Measurements from ENCODE around the gene PKHD1.

DNA sequence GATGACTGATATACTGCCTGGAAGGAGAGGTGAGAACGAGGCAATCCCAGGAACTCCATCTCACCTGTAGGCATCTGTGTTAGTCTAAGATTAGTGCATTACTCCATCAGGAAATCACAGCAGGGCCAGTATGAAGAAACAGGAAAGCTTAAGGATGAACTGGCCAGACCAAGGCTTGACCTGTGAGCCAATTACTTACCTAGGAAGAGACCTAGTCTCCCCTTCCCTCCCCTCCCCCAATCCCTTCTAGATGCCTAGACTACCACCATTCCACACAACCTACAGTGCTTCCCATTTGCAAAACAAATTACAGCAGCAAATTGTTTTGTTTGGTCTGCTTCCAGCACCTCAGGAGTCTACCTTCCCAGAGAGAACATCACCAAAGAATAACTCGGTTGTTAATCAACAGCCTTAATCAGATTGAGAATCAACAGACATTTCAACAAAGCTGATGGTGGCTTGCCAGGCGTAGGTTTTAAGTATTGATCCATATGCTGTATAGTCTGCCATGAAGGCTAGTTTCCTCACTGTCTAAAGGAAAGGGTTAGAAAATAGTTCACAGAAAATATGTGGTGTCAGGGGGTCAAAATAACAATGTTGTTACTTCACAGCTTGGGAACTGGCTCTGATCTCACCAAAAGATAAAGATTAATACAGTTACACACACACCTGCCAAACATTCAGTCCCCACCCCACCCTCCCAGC is 10.1 kb downstream of the PKHD1 start:
- TF ChIP-seq, protein P1, sequence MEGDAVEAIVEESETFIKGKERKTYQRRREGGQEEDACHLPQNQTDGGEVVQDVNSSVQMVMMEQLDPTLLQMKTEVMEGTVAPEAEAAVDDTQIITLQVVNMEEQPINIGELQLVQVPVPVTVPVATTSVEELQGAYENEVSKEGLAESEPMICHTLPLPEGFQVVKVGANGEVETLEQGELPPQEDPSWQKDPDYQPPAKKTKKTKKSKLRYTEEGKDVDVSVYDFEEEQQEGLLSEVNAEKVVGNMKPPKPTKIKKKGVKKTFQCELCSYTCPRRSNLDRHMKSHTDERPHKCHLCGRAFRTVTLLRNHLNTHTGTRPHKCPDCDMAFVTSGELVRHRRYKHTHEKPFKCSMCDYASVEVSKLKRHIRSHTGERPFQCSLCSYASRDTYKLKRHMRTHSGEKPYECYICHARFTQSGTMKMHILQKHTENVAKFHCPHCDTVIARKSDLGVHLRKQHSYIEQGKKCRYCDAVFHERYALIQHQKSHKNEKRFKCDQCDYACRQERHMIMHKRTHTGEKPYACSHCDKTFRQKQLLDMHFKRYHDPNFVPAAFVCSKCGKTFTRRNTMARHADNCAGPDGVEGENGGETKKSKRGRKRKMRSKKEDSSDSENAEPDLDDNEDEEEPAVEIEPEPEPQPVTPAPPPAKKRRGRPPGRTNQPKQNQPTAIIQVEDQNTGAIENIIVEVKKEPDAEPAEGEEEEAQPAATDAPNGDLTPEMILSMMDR (IDR thresholded peaks at IDR 0.05), result no peak
- TF ChIP-seq POLR2A (IDR thresholded peaks at IDR 0.05), result no peak
